ENCODE data around the gene CXCR5. TPM values are rescaled to one million over a fixed set of nuclear protein-coding genes. Genes with fewer than 3 reads are reported as not detected.
A peak's percentile ranks its signal among the peaks of the same experiment; 100 is the strongest.

Gene CXCR5
- total RNA-seq, 2 experiments from 2014 or later = 1.9 to 2.2 TPM

GRCh38 chr11:118896472-118896913 lies 12.8 kb downstream of the CXCR5 start:
- H3K27me3 Mint-ChIP-seq = no peaks in the 10 kb centered on the region
- DNase-seq (peak; percentile 37), ATAC-seq (ENCODE audit: low read depth) (no peak)
- peaks cover 47% of the 10 kb centered on the region for H3K4me1 Mint-ChIP-seq
- peaks cover 10% of the 10 kb centered on the region for H3K36me3 Mint-ChIP-seq
- peak overlapping the region; percentile 65 for H3K27ac Mint-ChIP-seq
- POLR2A ChIA-PET = interaction anchor here (1.3 to 6.7 kb wide), 5 partner anchors 16 to 106 kb away, joined by 3 to 142 read pairs (median 54); partner anchors contain the start of gene DDX6
- no peak overlapping the region for H3K4me3 Mint-ChIP-seq
- H3K9me3 Mint-ChIP-seq = no peaks in the 10 kb centered on the region

GRCh38 chr11:118896921-118897591 lies 13.4 kb downstream of the CXCR5 start:
- peaks cover 11% of the 10 kb centered on the region for H3K36me3 Mint-ChIP-seq
- H3K27me3 Mint-ChIP-seq = no peaks in the 10 kb centered on the region
- H3K4me3 Mint-ChIP-seq = no peak overlapping the region
- POLR2A ChIA-PET = interaction anchor here (0.5 to 6.7 kb wide), 4 partner anchors 19 to 107 kb away, joined by 3 to 142 read pairs (median 32); partner anchors contain the start of gene DDX6
- H3K4me1 Mint-ChIP-seq = peaks cover 44% of the 10 kb centered on the region
- peak overlapping the region; percentile 65 for H3K27ac Mint-ChIP-seq
- no peaks in the 10 kb centered on the region for H3K9me3 Mint-ChIP-seq
- peak; percentile 34 for DNase-seq
- no peak for ATAC-seq (ENCODE audit: low read depth)

- DNase-seq (no peak), ATAC-seq (ENCODE audit: low read depth) (no peak)
- Mint-ChIP-seq H3K4me1 (peaks cover 36% of the 10 kb centered on the region), H3K9me3 (no peaks in the 10 kb centered on the region), H3K36me3 (peaks cover 12% of the 10 kb centered on the region), H3K4me3 (no peak overlapping the region), H3K27me3 (no peaks in the 10 kb centered on the region), H3K27ac (peak overlapping the region; percentile 16)
- POLR2A ChIA-PET = interaction anchor here (0.5 kb wide), 1 partner anchor 19 kb away, joined by 3 read pairs; no protein-coding TSS in a partner anchor
These were observed 14.1 kb downstream of the CXCR5 start for GRCh38 chr11:118897721-118898310.

- Mint-ChIP-seq H3K9me3 (no peaks in the 10 kb centered on the region), H3K36me3 (peaks cover 12% of the 10 kb centered on the region), H3K4me3 (no peak overlapping the region), H3K4me1 (peaks cover 28% of the 10 kb centered on the region), H3K27me3 (no peaks in the 10 kb centered on the region), H3K27ac (no peak overlapping the region)
- ATAC-seq (ENCODE audit: low read depth) (no peak), DNase-seq (peak; percentile 30)
- POLR2A ChIA-PET = no interaction called here
These were observed 15.0 kb downstream of the CXCR5 start for GRCh38 chr11:118898400-118899295.

GRCh38 chr11:118899296-118899688 lies 15.6 kb downstream of the CXCR5 start:
- H3K4me1 Mint-ChIP-seq = peaks cover 23% of the 10 kb centered on the region
- no peak for DNase-seq
- peaks cover 8% of the 10 kb centered on the region for H3K36me3 Mint-ChIP-seq
- H3K9me3 Mint-ChIP-seq = no peaks in the 10 kb centered on the region
- POLR2A ChIA-PET = no interaction called here
- H3K27ac Mint-ChIP-seq = no peak overlapping the region
- ATAC-seq (ENCODE audit: low read depth) = no peak
- H3K27me3 Mint-ChIP-seq = no peaks in the 10 kb centered on the region
- no peak overlapping the region for H3K4me3 Mint-ChIP-seq

- DNase-seq = no peak
- no peak for ATAC-seq (ENCODE audit: low read depth)
- Mint-ChIP-seq H3K27ac (no peak overlapping the region), H3K27me3 (no peaks in the 10 kb centered on the region), H3K36me3 (peaks cover 5% of the 10 kb centered on the region), H3K4me3 (no peak overlapping the region), H3K9me3 (no peaks in the 10 kb centered on the region), H3K4me1 (peaks cover 19% of the 10 kb centered on the region)
- POLR2A ChIA-PET = no interaction called here
These were observed 16.1 kb downstream of the CXCR5 start for GRCh38 chr11:118899706-118900360.

GRCh38 chr11:118900535-118901384 lies 17.1 kb downstream of the CXCR5 start:
- POLR2A ChIA-PET = no interaction called here
- ATAC-seq (ENCODE audit: low read depth) = no peak
- no peak overlapping the region for H3K27ac Mint-ChIP-seq
- H3K36me3 Mint-ChIP-seq = peaks cover 5% of the 10 kb centered on the region
- no peaks in the 10 kb centered on the region for H3K9me3 Mint-ChIP-seq
- peaks cover 10% of the 10 kb centered on the region for H3K4me1 Mint-ChIP-seq
- H3K27me3 Mint-ChIP-seq = no peaks in the 10 kb centered on the region
- no peak for DNase-seq
- no peak overlapping the region for H3K4me3 Mint-ChIP-seq

- H3K27ac Mint-ChIP-seq = peak overlapping the region; percentile 54
- H3K4me3 Mint-ChIP-seq = no peak overlapping the region
- POLR2A ChIA-PET = no interaction called here
- no peak for DNase-seq
- peaks cover 8% of the 10 kb centered on the region for H3K4me1 Mint-ChIP-seq
- peaks cover 8% of the 10 kb centered on the region for H3K36me3 Mint-ChIP-seq
- no peaks in the 10 kb centered on the region for H3K9me3 Mint-ChIP-seq
- ATAC-seq (ENCODE audit: low read depth) = no peak
- no peaks in the 10 kb centered on the region for H3K27me3 Mint-ChIP-seq
These were observed 18.0 kb downstream of the CXCR5 start for GRCh38 chr11:118901494-118902335.

GRCh38 chr11:118902336-118903203 lies 18.9 kb downstream of the CXCR5 start:
- Mint-ChIP-seq H3K27me3 (no peaks in the 10 kb centered on the region), H3K4me1 (peaks cover 11% of the 10 kb centered on the region), H3K27ac (no peak overlapping the region), H3K9me3 (no peaks in the 10 kb centered on the region), H3K4me3 (no peak overlapping the region), H3K36me3 (peaks cover 7% of the 10 kb centered on the region)
- POLR2A ChIA-PET = no interaction called here
- DNase-seq (no peak), ATAC-seq (ENCODE audit: low read depth) (no peak)

GRCh38 chr11:118903204-118904015 lies 19.7 kb downstream of the CXCR5 start:
- Mint-ChIP-seq H3K36me3 (peaks cover 7% of the 10 kb centered on the region), H3K4me1 (peaks cover 13% of the 10 kb centered on the region), H3K27me3 (no peaks in the 10 kb centered on the region), H3K27ac (no peak overlapping the region), H3K4me3 (no peak overlapping the region), H3K9me3 (no peaks in the 10 kb centered on the region)
- POLR2A ChIA-PET = interaction anchor here (0.6 kb wide), 1 partner anchor 113 kb away, joined by 3 read pairs; the partner anchor contains the start of gene DDX6
- ATAC-seq (ENCODE audit: low read depth) = no peak
- no peak for DNase-seq

Data from activated naive CD8-positive, alpha-beta T cell treated with anti-CD3 and anti-CD28 coated beads, Interleukin-2, amount 10 ng/mL, durations not matched to agents 7 days and 5 days (primary cell).